Stimulated activated CD8-positive, alpha-beta memory T cell treated with anti-CD3 and anti-CD28 coated beads, Interleukin-7, amount 100 ng/mL, for 4 hours (primary cell): ENCODE results near the gene TXNDC9.
"Not testable (repeated sequence)": the region's sequence is repeated elsewhere in the genome, so short reads cannot be mapped to it uniquely, and the experiment has no call there.

Experiments used
- DNase-seq, 2 donors: peaks; one replicate each; pipeline ENCODE4 v3.0.0-alpha.2; 2020; ENCODE audit warnings: low read depth in 2 of 2

TXNDC9 gene

DNA sequence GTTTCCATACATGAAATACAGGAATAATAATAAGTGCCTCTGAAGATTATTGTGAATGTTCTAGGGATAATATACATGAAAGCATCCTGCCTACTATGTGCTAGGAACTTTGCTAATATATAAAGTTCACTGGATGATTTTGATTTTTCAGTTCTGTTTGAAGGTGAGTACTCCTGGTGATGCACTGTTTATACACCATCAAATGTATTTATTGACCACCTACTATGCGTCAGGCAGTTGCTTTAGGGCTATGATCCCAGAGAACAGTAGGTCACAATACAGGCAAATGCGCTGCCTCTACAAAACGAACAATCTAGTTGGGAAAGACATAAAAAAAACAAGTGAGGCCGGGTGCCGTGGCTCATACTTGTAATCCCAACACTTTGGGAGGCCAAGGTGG, 10.7 kb downstream of the TXNDC9 start:
- DNase-seq = no peak

DNA sequence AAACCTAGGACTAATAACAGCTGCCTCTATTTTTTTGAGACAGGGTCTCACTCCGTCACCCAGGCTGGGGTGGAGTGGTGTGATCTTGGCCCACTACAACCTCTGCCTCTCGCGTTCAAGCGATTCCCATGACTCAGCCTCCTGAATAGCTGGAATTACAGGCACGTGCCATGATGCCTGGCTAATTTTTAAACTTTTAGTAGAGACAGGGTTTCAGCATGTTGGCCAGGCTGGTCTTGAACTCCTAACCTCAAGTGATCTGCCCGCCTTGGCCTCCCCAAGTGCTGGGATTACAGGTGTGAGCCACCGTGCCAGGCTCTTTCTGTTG, 18.3 kb downstream of the TXNDC9 start:
- not testable (repeated sequence) for DNase-seq

DNA sequence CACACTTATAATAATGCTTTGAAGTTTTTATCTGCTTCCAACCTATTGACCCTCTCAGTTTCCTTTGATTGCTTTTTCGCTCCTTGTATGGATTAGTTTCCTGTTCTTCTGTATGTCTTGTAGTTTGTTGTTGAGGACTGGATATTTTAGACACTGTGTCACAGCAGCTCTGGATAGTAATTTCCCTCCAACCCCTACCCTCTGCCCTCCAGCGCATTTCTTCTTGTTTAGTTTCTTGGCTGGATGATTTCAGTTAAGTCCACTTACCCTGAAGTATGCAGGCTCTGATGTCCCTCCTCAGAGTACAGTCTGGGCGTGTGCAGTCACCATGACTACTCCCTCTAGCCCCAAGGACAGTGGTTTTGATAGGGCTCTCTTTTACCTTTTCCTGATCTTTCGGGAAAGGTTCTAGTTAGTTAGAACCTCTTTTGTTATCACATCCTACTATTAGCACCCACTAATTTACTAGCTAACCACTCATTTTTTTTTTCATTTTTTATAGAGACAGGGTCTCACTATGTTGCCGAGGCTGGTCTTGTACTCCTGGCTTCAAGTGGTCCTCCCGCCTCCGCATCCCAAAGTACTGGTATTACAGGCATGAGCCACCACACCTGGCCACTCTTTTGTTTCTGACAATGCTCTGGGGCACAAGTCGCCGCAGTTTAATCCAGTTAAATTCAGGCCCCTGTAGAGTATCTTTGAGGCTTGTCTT, 18.8 kb downstream of the TXNDC9 start:
- no peak for DNase-seq

DNA sequence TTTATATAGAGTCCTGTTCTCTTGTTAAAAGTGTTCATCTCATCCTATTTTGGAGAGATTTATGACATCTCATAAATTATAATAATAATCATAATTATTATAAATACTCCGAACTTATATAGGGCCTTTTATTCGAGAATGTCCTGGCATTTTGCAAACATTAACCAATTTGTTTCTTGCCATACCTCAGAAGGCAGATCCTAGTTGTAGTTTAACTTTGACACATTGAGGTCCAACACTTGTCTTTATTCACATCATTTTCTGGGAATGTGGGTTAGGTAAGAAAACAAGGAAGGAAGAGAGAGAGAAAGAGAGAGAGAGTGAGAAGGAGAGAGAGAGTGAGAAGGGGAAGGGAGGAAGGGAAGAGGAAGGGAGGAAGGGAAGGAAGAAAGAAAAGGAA, 35.0 kb downstream of the TXNDC9 start, which contains the start of gene LYG1:
TSS of gene LYG1 (minus strand) at position 101 of the 400 bp plus-strand sequence. CDS start 5,527 bp downstream, outside the sequence.
- DNase-seq = not testable (repeated sequence)

DNA sequence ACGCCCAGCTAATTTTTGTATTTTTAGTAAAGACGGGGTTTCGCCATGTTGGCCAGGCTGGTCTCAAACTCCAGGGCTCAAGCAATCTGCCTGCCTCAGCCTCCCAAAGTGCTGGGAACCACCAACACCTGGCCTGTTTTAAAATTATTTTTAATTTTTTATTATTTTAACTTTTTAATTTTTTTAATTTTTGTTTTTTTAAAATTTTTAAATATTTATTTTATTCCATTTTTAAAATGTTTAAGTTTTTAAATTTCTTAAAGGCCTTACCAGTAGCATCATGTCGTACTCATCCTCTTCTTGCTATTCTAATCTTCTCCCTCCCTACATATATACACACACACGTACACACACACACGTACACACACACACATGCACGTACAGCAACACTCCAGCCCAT, 36.6 kb downstream of the TXNDC9 start:
- no peak for DNase-seq

DNA sequence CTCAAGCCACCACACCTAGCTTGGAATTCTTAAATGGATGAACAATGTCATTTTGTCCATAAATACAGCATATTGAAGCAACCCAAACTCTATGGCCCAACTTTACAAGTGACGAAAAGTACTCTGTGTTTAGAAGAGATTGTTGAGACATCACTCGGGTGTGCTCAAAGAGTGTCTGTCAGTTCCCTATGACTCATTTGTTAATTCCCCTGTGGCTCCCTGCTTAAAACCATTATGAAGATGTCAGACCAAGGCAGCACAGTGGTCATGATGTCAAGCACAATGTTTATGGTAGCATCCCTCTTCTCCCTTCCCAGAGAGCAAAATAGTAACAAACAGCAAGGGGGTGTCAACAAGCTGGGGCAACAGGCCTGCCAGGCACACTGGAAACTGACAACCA, 38.1 kb downstream of the TXNDC9 start:
- DNase-seq = no peak

DNA sequence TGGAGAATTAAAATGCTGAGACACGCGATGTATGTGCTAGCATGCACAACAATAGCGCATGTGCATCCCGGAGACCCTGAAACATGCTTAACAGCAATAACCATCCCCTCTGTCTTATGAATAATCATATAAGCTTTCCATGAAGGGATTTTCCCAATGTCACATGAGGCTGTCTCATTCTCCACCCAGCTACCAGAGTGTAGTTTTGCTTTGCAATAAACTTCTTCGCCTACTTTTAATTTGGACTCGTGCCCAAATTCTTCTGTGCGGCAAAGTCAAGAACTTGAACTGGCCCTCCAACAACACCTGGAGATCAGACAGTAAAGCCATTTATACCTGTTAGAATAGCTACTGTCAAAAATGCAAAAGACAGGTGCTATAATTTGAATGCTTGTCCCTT, 50.6 kb downstream of the TXNDC9 start:
- DNase-seq = no peak

DNA sequence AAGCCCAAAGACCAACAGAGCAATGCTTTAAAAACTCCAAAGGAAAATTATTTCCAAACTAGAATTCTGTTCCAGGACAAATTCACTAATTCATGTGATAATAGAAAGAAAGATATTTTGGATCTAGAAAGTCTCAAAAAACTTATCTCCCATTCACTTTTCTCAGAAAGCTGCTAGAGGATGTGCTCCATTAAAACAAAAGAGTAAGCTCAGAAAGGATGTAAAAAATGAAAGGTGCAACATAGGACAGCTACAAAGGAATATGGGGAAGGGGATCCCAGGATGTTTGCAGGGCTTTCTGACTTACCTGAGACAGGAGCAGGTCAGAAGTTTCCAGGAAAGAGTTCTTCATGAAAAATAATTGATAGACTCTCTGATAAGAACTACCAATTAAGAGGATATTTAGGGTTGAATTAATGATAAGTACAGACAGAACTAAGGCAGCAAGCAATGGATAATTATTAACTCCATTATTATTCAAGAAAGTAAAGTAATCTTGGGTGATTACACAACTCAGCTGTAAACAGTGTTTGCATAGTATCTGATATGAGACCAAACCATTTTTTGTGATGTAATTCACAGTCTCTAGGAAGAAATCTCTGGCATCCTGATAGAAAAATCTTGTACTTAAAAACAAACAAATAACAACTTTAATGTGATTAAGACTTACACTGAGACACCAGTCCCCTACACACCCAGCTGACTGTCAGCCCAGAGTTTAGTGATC, 56.0 kb downstream of the TXNDC9 start:
- DNase-seq = no peak

DNA sequence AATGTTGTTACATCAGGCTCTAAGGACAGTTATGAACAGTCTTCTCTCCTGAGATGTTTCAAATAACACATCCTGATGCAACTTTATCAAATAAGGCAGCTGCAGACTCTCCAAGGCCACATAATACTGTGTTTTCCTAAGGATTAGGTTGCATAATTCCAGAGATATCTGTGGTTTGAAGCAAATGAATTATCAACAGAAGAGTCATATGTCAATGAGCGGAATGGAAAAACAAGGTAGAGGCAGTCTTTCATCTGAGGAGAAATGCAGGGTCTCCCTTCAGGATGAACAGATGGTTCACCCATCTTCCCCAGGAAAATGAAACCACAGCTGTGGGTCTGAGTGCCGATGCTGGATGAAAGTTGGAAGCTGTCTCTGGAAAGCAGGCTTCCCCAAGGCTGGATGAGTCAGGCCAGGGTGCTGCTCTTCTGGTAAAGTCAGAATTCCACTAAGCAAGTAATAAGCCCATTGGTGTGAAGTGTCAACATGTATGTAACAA, 57.3 kb downstream of the TXNDC9 start:
- DNase-seq = no peak

DNA sequence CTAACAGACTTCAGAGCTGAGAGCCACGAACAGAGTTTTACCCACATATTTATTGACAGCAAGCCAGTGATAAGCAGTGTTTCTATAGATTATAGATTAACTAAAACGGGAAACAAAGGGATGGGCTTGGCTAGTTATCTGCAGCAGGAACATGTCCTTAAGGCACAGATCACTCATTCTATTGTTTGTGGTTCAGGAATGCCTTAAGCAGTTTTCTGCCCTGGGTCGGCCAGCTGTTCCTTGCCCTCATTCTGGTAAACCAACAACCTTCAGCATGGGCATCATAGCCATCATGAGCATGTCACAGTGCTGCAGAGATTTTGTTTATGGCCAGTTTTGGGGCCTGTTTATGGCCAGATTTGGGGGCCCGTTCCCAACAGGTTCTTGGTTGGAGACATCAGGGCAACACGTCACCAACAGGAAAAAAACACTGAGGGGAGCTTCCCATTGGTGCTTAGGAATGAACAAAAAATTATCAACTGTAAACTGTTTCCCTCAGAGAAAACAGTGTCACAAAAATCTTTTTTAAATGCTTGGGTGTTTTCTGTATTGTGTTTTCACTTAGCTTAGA, 57.9 kb downstream of the TXNDC9 start:
- DNase-seq = not testable (repeated sequence)

DNA sequence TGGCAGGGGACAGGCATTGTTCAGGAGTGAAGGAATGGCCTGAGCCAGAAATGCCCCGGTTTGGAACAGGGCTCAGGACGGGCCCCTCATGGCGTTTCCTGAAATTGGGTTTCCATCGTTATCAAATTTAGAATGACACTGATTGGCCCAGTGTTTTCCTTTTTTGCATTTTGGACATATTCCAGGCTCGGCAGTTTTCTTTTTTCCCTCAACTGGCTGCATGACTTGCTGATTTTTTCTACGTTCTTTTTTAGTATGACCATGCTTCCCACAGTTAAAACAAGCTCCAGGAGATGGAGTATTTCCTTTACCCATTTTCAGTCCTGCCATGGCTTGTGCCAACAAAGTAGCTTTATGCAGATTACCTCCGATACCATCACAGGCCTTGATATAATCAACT, 60.3 kb downstream of the TXNDC9 start:
- DNase-seq = no peak
